Endodermal cell (in vitro differentiated cells): ENCODE measurements around the gene TCF21. TPM values are rescaled to one million over a fixed set of nuclear protein-coding genes. Genes with fewer than 3 reads are reported as not detected.

Experiments
- DNase-seq: peaks from one replicate; pipeline ENCODE4 v3.0.0-alpha.2; 2017
- H3K27ac ChIP-seq: 2 replicates; pipeline ENCODE4 v1.5.1; 2013; ENCODE audit warnings: mild to moderate bottlenecking, low read depth, low read length, moderate library complexity
- H3K27me3 ChIP-seq: 2 replicates; pipeline ENCODE4 v1.6.1; 2013; ENCODE audit warnings: mild to moderate bottlenecking, low read length, moderate library complexity; ENCODE audit not compliant: insufficient read depth, control insufficient read depth, poor library complexity, severe bottlenecking
- H3K36me3 ChIP-seq: 2 replicates; pipeline ENCODE4 v1.7.0; 2013; ENCODE audit warnings: mild to moderate bottlenecking, low read length, moderate library complexity; ENCODE audit not compliant: control insufficient read depth, insufficient read depth
- H3K4me1 ChIP-seq: one replicate; pipeline ENCODE4 v1.7.0; 2013; ENCODE audit warnings: low read length; ENCODE audit not compliant: control insufficient read depth, insufficient read depth
- H3K4me3 ChIP-seq: 2 replicates; pipeline ENCODE4 v1.5.1; 2013; ENCODE audit warnings: mild to moderate bottlenecking, low read length, moderate library complexity
- H3K9ac ChIP-seq: 2 replicates; pipeline ENCODE4 v1.6.1; 2013; ENCODE audit warnings: mild to moderate bottlenecking, low read length, moderate library complexity; ENCODE audit not compliant: poor library complexity, severe bottlenecking; ENCODE audit errors: extremely low read depth
- H3K9me3 ChIP-seq: 2 replicates; pipeline ENCODE4 v1.6.1; 2013; ENCODE audit warnings: mild to moderate bottlenecking, low read length, moderate library complexity; ENCODE audit not compliant: control insufficient read depth
- H3K27ac Mint-ChIP-seq: 2 replicates; pipeline ENCODE4 v1.8.0; 2020; ENCODE audit warnings: mixed read lengths
- H3K27me3 Mint-ChIP-seq: 2 replicates; pipeline ENCODE4 v1.8.0; 2021; ENCODE audit warnings: mild to moderate bottlenecking, mixed read lengths; ENCODE audit not compliant: insufficient read depth
- H3K36me3 Mint-ChIP-seq: 2 replicates; pipeline ENCODE4 v1.8.0; 2020; ENCODE audit warnings: low read depth, mixed read lengths
- H3K4me1 Mint-ChIP-seq: 2 replicates; pipeline ENCODE4 v1.8.0; 2020; ENCODE audit warnings: mixed read lengths
- H3K4me3 Mint-ChIP-seq: 2 replicates; pipeline ENCODE4 v1.8.0; 2020; ENCODE audit warnings: mild to moderate bottlenecking, moderate library complexity, mixed read lengths
- H3K9me3 Mint-ChIP-seq: 2 replicates; pipeline ENCODE4 v1.8.0; 2020; ENCODE audit warnings: mild to moderate bottlenecking, mixed read lengths
- CTCF ChIP-seq: fragments of 200-600 bp; sonication (generic); conservative IDR thresholded peaks from 2 replicates; pipeline ENCODE4 v1.5.0; 2021; ENCODE audit warnings: antibody characterized with exemption, mild to moderate bottlenecking
- WGBS, 2 experiments: methylation state at CpG; one replicate each; pipeline versions ENCODE4 v1.1.5 to v1.1.7; 2013; ENCODE audit warnings: missing lambda C conversion rate in 2 of 2, mixed read lengths in 1 of 2; ENCODE audit not compliant: insufficient coverage in 1 of 2, insufficient read length in 1 of 2; 5-methylcytosine and 5-hydroxymethylcytosine counted together
- total RNA-seq, 2 donors: library from RNA; stranded (reverse); fragmentation: NEBNext Ultra II Directional in 1 of 2; extraction: Animal tissue kit (Norgen Biotek cat#: 25700) in 1 of 2; gene quantifications; 2 replicates in 1 of 2; 3 replicates in 1 of 2; pipeline ENCODE4 v1.2.1, GENCODE V29; 2021

The TCF21 gene
- total RNA-seq, 2 donors from 2014 or later: 0.11 TPM; not detected in 1

GRCh38 chr6:133892813-133893691 is 4.1 kb downstream of the TCF21 start:
- no peaks in the 10 kb centered on the region for H3K36me3 ChIP-seq
- no peak overlapping the region for H3K27ac ChIP-seq
- H3K4me1 Mint-ChIP-seq: peaks cover 43% of the 10 kb centered on the region
- no peaks in the 10 kb centered on the region for H3K36me3 Mint-ChIP-seq
- DNase-seq: peak; percentile 66
- no peak for TF ChIP-seq CTCF
- peak overlapping the region; percentile 37 for H3K4me3 Mint-ChIP-seq
- H3K27me3 Mint-ChIP-seq: peaks cover 98% of the 10 kb centered on the region
- H3K9me3 ChIP-seq: no peaks in the 10 kb centered on the region
- H3K4me3 ChIP-seq: peak overlapping the region; percentile 65
- peaks cover 100% of the 10 kb centered on the region for H3K27me3 ChIP-seq
- 5 to 6% methylated on average over 28 to 41 of the region's 41 CpGs for WGBS, 2 experiments
- H3K9me3 Mint-ChIP-seq: no peaks in the 10 kb centered on the region
- H3K9ac ChIP-seq: no peak overlapping the region
- peaks cover 13% of the 10 kb centered on the region for H3K4me1 ChIP-seq
- no peak overlapping the region for H3K27ac Mint-ChIP-seq

GRCh38 chr6:133893946-133894345 is 5.0 kb downstream of the TCF21 start:
- Histone ChIP-seq H3K36me3 (no peaks in the 10 kb centered on the region), H3K9ac (no peak overlapping the region), H3K4me1 (peaks cover 13% of the 10 kb centered on the region), H3K27me3 (peaks cover 100% of the 10 kb centered on the region), H3K9me3 (no peaks in the 10 kb centered on the region), H3K27ac (no peak overlapping the region), H3K4me3 (no peak overlapping the region)
- no peak for DNase-seq
- WGBS, 2 experiments: 21 to 38% methylated on average over 3 of the region's 4 CpGs
- no peak for TF ChIP-seq CTCF
- no peak overlapping the region for H3K4me3 Mint-ChIP-seq
- peaks cover 98% of the 10 kb centered on the region for H3K27me3 Mint-ChIP-seq
- peaks cover 35% of the 10 kb centered on the region for H3K4me1 Mint-ChIP-seq
- no peaks in the 10 kb centered on the region for H3K9me3 Mint-ChIP-seq
- H3K36me3 Mint-ChIP-seq: no peaks in the 10 kb centered on the region
- H3K27ac Mint-ChIP-seq: no peak overlapping the region

- no peak for DNase-seq
- Histone ChIP-seq H3K27me3 (peaks cover 98% of the 10 kb centered on the region), H3K36me3 (no peaks in the 10 kb centered on the region), H3K9ac (no peak overlapping the region), H3K9me3 (no peaks in the 10 kb centered on the region), H3K4me1 (peaks cover 13% of the 10 kb centered on the region), H3K27ac (no peak overlapping the region), H3K4me3 (no peak overlapping the region)
- Mint-ChIP-seq H3K4me3 (no peak overlapping the region), H3K27ac (no peak overlapping the region), H3K4me1 (peaks cover 31% of the 10 kb centered on the region), H3K9me3 (no peaks in the 10 kb centered on the region), H3K27me3 (peaks cover 95% of the 10 kb centered on the region), H3K36me3 (no peaks in the 10 kb centered on the region)
- no peak for TF ChIP-seq CTCF
- 20 to 34% methylated on average over 1 to 2 of the region's 2 CpGs for WGBS, 2 experiments
Measured at GRCh38 chr6:133894369-133894768, 5.5 kb downstream of the TCF21 start.
